Fibroblast of lung (primary cell): Measurements from ENCODE around the gene SUZ12. TPM values are rescaled to one million over a fixed set of nuclear protein-coding genes. Genes with fewer than 3 reads are reported as not detected.
A peak's percentile ranks its signal among the peaks of the same experiment; 100 is the strongest.
"Not testable (repeated sequence)": the region's sequence is repeated elsewhere in the genome, so short reads cannot be mapped to it uniquely, and the experiment has no call there.

Source experiments
- DNase-seq, 2 donors: peaks; one replicate each; pipeline versions ENCODE4 v3.0.0 to v3.0.0-alpha.2; 2010; ENCODE audit warnings: low read depth in 2 of 2
- H2AFZ ChIP-seq: 2 replicates; pipeline ENCODE4 v1.5.1; 2012; ENCODE audit warnings: low read length, control low read depth, inconsistent platforms
- H3K27ac ChIP-seq: 2 replicates; pipeline ENCODE4 v1.5.1; 2011; ENCODE audit warnings: low read length, control low read depth; ENCODE audit not compliant: insufficient read depth
- H3K27me3 ChIP-seq: 2 replicates; pipeline ENCODE4 v1.5.1; 2011; ENCODE audit warnings: mild to moderate bottlenecking, low read length; ENCODE audit not compliant: control insufficient read depth, insufficient read depth
- H3K36me3 ChIP-seq: 2 replicates; pipeline ENCODE4 v1.5.1; 2011; ENCODE audit warnings: low read length; ENCODE audit not compliant: control insufficient read depth, insufficient read depth
- H3K4me1 ChIP-seq: 2 replicates; pipeline ENCODE4 v1.5.1; 2011; ENCODE audit warnings: low read length; ENCODE audit not compliant: control insufficient read depth, insufficient read depth; ENCODE audit errors: extremely low read depth
- H3K4me2 ChIP-seq: 2 replicates; pipeline ENCODE4 v1.5.1; 2011; ENCODE audit warnings: low read length, control low read depth; ENCODE audit not compliant: insufficient read depth; ENCODE audit errors: extremely low read depth
- H3K4me3 ChIP-seq, 4 experiments: fragments of 200-600 bp in 1 of 4; sonication (generic) in 1 of 4; replicated peaks in 1 of 4; 2 replicates each; pipeline ENCODE4 v1.5.1; 2011 to 2016; ENCODE audit warnings: low read length in 4 of 4, low read depth in 3 of 4, mild to moderate bottlenecking in 3 of 4, control low read depth in 2 of 4, inconsistent platforms in 1 of 4, mixed read lengths in 1 of 4; ENCODE audit not compliant: insufficient read depth in 1 of 4; ENCODE audit errors: control extremely low read depth in 1 of 4
- H3K79me2 ChIP-seq: 2 replicates; pipeline ENCODE4 v1.5.1; 2012; ENCODE audit warnings: mild to moderate bottlenecking, low read length, inconsistent platforms; ENCODE audit not compliant: control insufficient read depth, insufficient read depth
- H3K9ac ChIP-seq: 2 replicates; pipeline ENCODE4 v1.5.1; 2011; ENCODE audit warnings: mild to moderate bottlenecking, low read length, control low read depth; ENCODE audit not compliant: insufficient read depth
- H3K9me3 ChIP-seq: 2 replicates; pipeline ENCODE4 v1.5.1; 2012; ENCODE audit warnings: low read depth, low read length; ENCODE audit not compliant: control insufficient read depth, insufficient read depth
- H4K20me1 ChIP-seq: 2 replicates; pipeline ENCODE4 v1.5.1; 2011; ENCODE audit warnings: low read length; ENCODE audit not compliant: control insufficient read depth, insufficient read depth; ENCODE audit errors: extremely low read depth
- CTCF ChIP-seq, 2 donors: IDR thresholded peaks in 1 of 2; conservative IDR thresholded peaks in 1 of 2; 1 replicate in 1 of 2; 2 replicates in 1 of 2; pipeline ENCODE4 v1.5.1; 2011 to 2012; ENCODE audit warnings: low read length in 2 of 2, control low read depth in 1 of 2, inconsistent platforms in 1 of 2, low read depth in 1 of 2, mild to moderate bottlenecking in 1 of 2
- EZH2 ChIP-seq: IDR thresholded peaks from 2 replicates; pipeline ENCODE4 v1.5.1; 2012; ENCODE audit warnings: low read length, control low read depth, mild to moderate bottlenecking; ENCODE audit errors: missing control alignments
- polyA minus RNA-seq: library from RNA; depleted of rRNA, polyadenylated mRNA; stranded (reverse); fragments of >200 nt; gene quantifications from 2 replicates; pipeline ENCODE4 v1.2.3, GENCODE V29; 2011; ENCODE audit warnings: low replicate concordance
- polyA plus RNA-seq, 2 donors: library from polyadenylated mRNA; depleted of rRNA in 1 of 2; stranded (reverse) in 1 of 2; unstranded in 1 of 2; fragments of >200 nt; gene quantifications; 2 replicates each; pipeline ENCODE4 v1.2.1, GENCODE V29; 2011 to 2012; ENCODE audit warnings: missing spikeins in 1 of 2
- total RNA-seq: library from RNA; depleted of rRNA; stranded (reverse); fragments of >200 nt; gene quantifications from 2 replicates; pipeline ENCODE4 v1.2.1, GENCODE V29; 2014

The SUZ12 gene
- total RNA-seq (18.7 and 26.1 TPM in 2 replicates), polyA plus RNA-seq (26.4 and 30.3 TPM in 2 replicates), polyA minus RNA-seq (1.1 and 1.5 TPM in 2 replicates)
- 15.8 and 18.8 TPM in 2 replicates for polyA plus RNA-seq (2012)

GRCh38 chr17:31936615-31937609 is at the start of gene SUZ12:
TSS of gene SUZ12 (plus strand) at chr17:31937007. CDS start at chr17:31937247, 240 bp downstream.
- H3K9me3 ChIP-seq, H3K27me3 ChIP-seq, H3K36me3 ChIP-seq, H3K4me1 ChIP-seq, H4K20me1 ChIP-seq: not testable (repeated sequence)
- peak within 1 kb of the TSS; percentile 95 for H3K4me2 ChIP-seq
- H3K27ac ChIP-seq: peak within 1 kb of the TSS; percentile 61
- peak within 1 kb of the TSS; percentile 79 for H3K9ac ChIP-seq
- DNase-seq: peak; percentile 80 to 90
- peak within 1 kb of the TSS; percentile 52 to 92 (median 66) for H3K4me3 ChIP-seq
- peaks cover 33% of the 10 kb centered on the region for H3K79me2 ChIP-seq
- peak within 1 kb of the TSS; percentile 97 for H2AFZ ChIP-seq

GRCh38 chr17:31888124-31888523 is 48.7 kb upstream of the SUZ12 start:
- no peaks in the 10 kb centered on the region for H3K4me1 ChIP-seq

GRCh38 chr17:31900877-31901276 is 35.9 kb upstream of the SUZ12 start:
- Histone ChIP-seq H3K9me3 (no peaks in the 10 kb centered on the region), H3K4me2 (peak overlapping the region; percentile 87), H3K27ac (peak overlapping the region; percentile 70), H3K4me3 (peak overlapping the region; percentile 68 to 99 (median 92)), H3K9ac (peak overlapping the region; percentile 72), H3K36me3 (peaks cover 8% of the 10 kb centered on the region), H3K27me3 (no peaks in the 10 kb centered on the region), H3K4me1 (no peaks in the 10 kb centered on the region), H3K79me2 (peaks cover 28% of the 10 kb centered on the region), H2AFZ (peak overlapping the region; percentile 89), H4K20me1 (no peaks in the 10 kb centered on the region)
- peak; percentile 24 to 26 for DNase-seq
- TF ChIP-seq EZH2 (no peak), CTCF (conservative IDR thresholded peaks at IDR 0.05 in 1 of 2, IDR thresholded peaks at IDR 0.05 in 1 of 2; ENCODE audit: low read depth in 1 of 2, low read length in 2 of 2) (no peak)

More at GRCh38 chr17:31888124-31888523, 48.7 kb upstream of the SUZ12 start:
- no peak for DNase-seq
- no peak overlapping the region for H3K27ac ChIP-seq
- no peak overlapping the region for H3K4me2 ChIP-seq
- no peaks in the 10 kb centered on the region for H3K9me3 ChIP-seq
- no peak overlapping the region for H2AFZ ChIP-seq
- no peaks in the 10 kb centered on the region for H3K27me3 ChIP-seq
- no peak overlapping the region for H3K4me3 ChIP-seq
- peaks cover 9% of the 10 kb centered on the region for H3K36me3 ChIP-seq
- TF ChIP-seq CTCF (conservative IDR thresholded peaks at IDR 0.05 in 1 of 2, IDR thresholded peaks at IDR 0.05 in 1 of 2; ENCODE audit: low read depth in 1 of 2, low read length in 2 of 2) (no peak), EZH2 (no peak)
- H4K20me1 ChIP-seq: no peaks in the 10 kb centered on the region
- H3K79me2 ChIP-seq: no peaks in the 10 kb centered on the region
- H3K9ac ChIP-seq: no peak overlapping the region
